H9 (cell line): ENCODE data around the gene SLC25A26. TPM values are rescaled to one million over a fixed set of nuclear protein-coding genes. Genes with fewer than 3 reads are reported as not detected.

Source experiments
- DNase-seq: peaks from one replicate; pipeline ENCODE4 v3.0.0-alpha.2; 2017
- H2AFZ ChIP-seq: one replicate; pipeline ENCODE4 v1.6.1; 2013; ENCODE audit warnings: mild to moderate bottlenecking, low read length, control low read depth, moderate library complexity
- H2AK5ac ChIP-seq: 2 replicates; pipeline ENCODE4 v1.6.1; 2013; ENCODE audit warnings: low read length, control low read depth, mixed read lengths; ENCODE audit not compliant: insufficient read length
- H2BK120ac ChIP-seq: one replicate; pipeline ENCODE4 v1.6.1; 2013; ENCODE audit warnings: low read depth, mild to moderate bottlenecking, low read length, control low read depth, inconsistent platforms; ENCODE audit not compliant: poor library complexity, severe bottlenecking
- H2BK12ac ChIP-seq: 2 replicates; pipeline ENCODE4 v1.6.1; 2013; ENCODE audit warnings: low read length, control low read depth, mixed read lengths, low read depth; ENCODE audit not compliant: insufficient read length
- H2BK15ac ChIP-seq: 2 replicates; pipeline ENCODE4 v1.6.1; 2013; ENCODE audit warnings: low read depth, low read length, control low read depth
- H2BK20ac ChIP-seq: one replicate; pipeline ENCODE4 v1.6.1; 2013; ENCODE audit warnings: low read depth, mild to moderate bottlenecking, low read length, control low read depth, inconsistent platforms; ENCODE audit not compliant: poor library complexity, severe bottlenecking
- H2BK5ac ChIP-seq: 2 replicates; pipeline ENCODE4 v1.6.1; 2013; ENCODE audit warnings: low read length, control low read depth, mixed read lengths; ENCODE audit not compliant: insufficient read length
- H3K14ac ChIP-seq: 2 replicates; pipeline ENCODE4 v1.6.1; 2013; ENCODE audit warnings: low read length, control low read depth; ENCODE audit not compliant: insufficient read depth
- H3K18ac ChIP-seq: 2 replicates; pipeline ENCODE4 v1.6.1; 2013; ENCODE audit warnings: low read depth, mild to moderate bottlenecking, mixed read lengths, low read length, control low read depth; ENCODE audit not compliant: insufficient read length
- H3K23ac ChIP-seq: 2 replicates; pipeline ENCODE4 v1.6.1; 2013; ENCODE audit warnings: low read length, control low read depth, mixed read lengths, low read depth; ENCODE audit not compliant: insufficient read length
- H3K23me2 ChIP-seq: 2 replicates; pipeline ENCODE4 v1.6.1; 2013; ENCODE audit warnings: low read depth, mild to moderate bottlenecking, mixed read lengths, low read length, control low read depth; ENCODE audit not compliant: insufficient read length, poor library complexity, severe bottlenecking
- H3K27ac ChIP-seq: 2 replicates; pipeline ENCODE4 v1.5.1; 2013; ENCODE audit warnings: low read length, control low read depth, mixed read lengths, low read depth; ENCODE audit not compliant: insufficient read length
- H3K27me3 ChIP-seq: 2 replicates; pipeline ENCODE4 v1.6.1; 2013; ENCODE audit warnings: low read length, control low read depth, inconsistent platforms; ENCODE audit not compliant: insufficient read depth
- H3K4ac ChIP-seq: 2 replicates; pipeline ENCODE4 v1.6.1; 2013; ENCODE audit warnings: low read depth, mild to moderate bottlenecking, control low read depth, inconsistent platforms, low read length, moderate library complexity
- H3K4me1 ChIP-seq: 2 replicates; pipeline ENCODE4 v1.6.1; 2013; ENCODE audit warnings: low read length, control low read depth, inconsistent platforms; ENCODE audit not compliant: insufficient read depth
- H3K4me2 ChIP-seq: 2 replicates; pipeline ENCODE4 v1.6.1; 2013; ENCODE audit warnings: low read length, control low read depth, mixed read lengths; ENCODE audit not compliant: insufficient read length, insufficient read depth
- H3K56ac ChIP-seq: 2 replicates; pipeline ENCODE4 v1.6.1; 2013; ENCODE audit warnings: low read depth, mild to moderate bottlenecking, mixed read lengths, low read length, control low read depth; ENCODE audit not compliant: insufficient read length
- H3K79me1 ChIP-seq: 2 replicates; pipeline ENCODE4 v1.6.1; 2013; ENCODE audit warnings: low read depth, mild to moderate bottlenecking, moderate library complexity, low read length, control low read depth, inconsistent platforms; ENCODE audit not compliant: insufficient read depth, poor library complexity, severe bottlenecking
- H3K79me2 ChIP-seq: 2 replicates; pipeline ENCODE4 v1.6.1; 2013; ENCODE audit warnings: low read length, control low read depth, inconsistent platforms; ENCODE audit not compliant: insufficient read depth
- H3K9ac ChIP-seq: 2 replicates; pipeline ENCODE4 v1.6.1; 2013; ENCODE audit warnings: low read length, control low read depth, mixed read lengths; ENCODE audit not compliant: insufficient read length; ENCODE audit errors: extremely low read depth
- H3K9me3 ChIP-seq: one replicate; pipeline ENCODE4 v1.6.1; 2013; ENCODE audit warnings: low read depth, low read length, inconsistent platforms; ENCODE audit not compliant: control insufficient read depth
- H3T11ph ChIP-seq: one replicate; pipeline ENCODE4 v1.6.1; 2013; ENCODE audit warnings: mild to moderate bottlenecking, low read length, control low read depth, inconsistent platforms
- H4K20me1 ChIP-seq: one replicate; pipeline ENCODE4 v1.6.1; 2013; ENCODE audit not compliant: control insufficient read depth, insufficient read length, insufficient read depth
- H4K5ac ChIP-seq: 2 replicates; pipeline ENCODE4 v1.6.1; 2013; ENCODE audit warnings: low read depth, mild to moderate bottlenecking, mixed read lengths, low read length, control low read depth; ENCODE audit not compliant: insufficient read length
- H4K8ac ChIP-seq: replicated peaks from 2 replicates; pipeline ENCODE4 v1.6.1; 2013; ENCODE audit warnings: low read length, control low read depth, mixed read lengths, low read depth; ENCODE audit not compliant: insufficient read length
- H4K91ac ChIP-seq: 2 replicates; pipeline ENCODE4 v1.6.1; 2013; ENCODE audit warnings: low read depth, mild to moderate bottlenecking, moderate library complexity, mixed read lengths, low read length, control low read depth; ENCODE audit not compliant: insufficient read length
- H3K27ac Mint-ChIP-seq, 3 experiments: 2 replicates in 2 of 3; 3 replicates in 1 of 3; pipeline ENCODE4 v1.8.0; 2020 to 2021; ENCODE audit warnings: mixed read lengths in 3 of 3, mild to moderate bottlenecking in 1 of 3, moderate library complexity in 1 of 3
- H3K27me3 Mint-ChIP-seq: 2 replicates; pipeline ENCODE4 v1.8.0; 2021; ENCODE audit warnings: low read depth, mild to moderate bottlenecking, moderate library complexity, mixed read lengths
- H3K36me3 Mint-ChIP-seq, 3 experiments: 2 replicates in 2 of 3; 3 replicates in 1 of 3; pipeline ENCODE4 v1.8.0; 2020 to 2021; ENCODE audit warnings: low read depth in 3 of 3, mixed read lengths in 3 of 3; ENCODE audit not compliant: insufficient read depth in 1 of 3
- H3K4me1 Mint-ChIP-seq, 2 experiments: 2 replicates each; pipeline ENCODE4 v1.8.0; 2020; ENCODE audit warnings: mixed read lengths in 2 of 2
- H3K4me3 Mint-ChIP-seq, 2 experiments: 2 replicates in 1 of 2; 3 replicates in 1 of 2; pipeline ENCODE4 v1.8.0; 2020 to 2021; ENCODE audit warnings: mild to moderate bottlenecking in 2 of 2, mixed read lengths in 2 of 2, moderate library complexity in 1 of 2
- H3K9me3 Mint-ChIP-seq, 2 experiments: 2 replicates in 1 of 2; 3 replicates in 1 of 2; pipeline ENCODE4 v1.8.0; 2020; ENCODE audit warnings: mild to moderate bottlenecking in 2 of 2, mixed read lengths in 2 of 2, moderate library complexity in 1 of 2
- WGBS: extraction: QIAGEN DNeasy Blood & Tissue Kit; methylation state at CpG from one replicate; pipeline ENCODE4 v1.1.7; 2013; ENCODE audit warnings: missing lambda C conversion rate, low lambda C conversion rate, mixed read lengths; ENCODE audit not compliant: insufficient read length; ENCODE audit errors: extremely low coverage; 5-methylcytosine and 5-hydroxymethylcytosine counted together
- total RNA-seq: library from RNA; stranded (reverse); gene quantifications from 2 replicates; pipeline ENCODE4 v1.2.1, GENCODE V29; 2021
- TF ChIP-seq, protein P1 (sequence below): fragments of 200-600 bp; sonication (generic); conservative IDR thresholded peaks from 3 replicates; pipeline ENCODE4 v1.8.0; 2021; ENCODE audit warnings: antibody characterized with exemption, mild to moderate bottlenecking

Gene SLC25A26
- total RNA-seq, 1 experiment from 2014 or later: 30.2 TPM

DNA sequence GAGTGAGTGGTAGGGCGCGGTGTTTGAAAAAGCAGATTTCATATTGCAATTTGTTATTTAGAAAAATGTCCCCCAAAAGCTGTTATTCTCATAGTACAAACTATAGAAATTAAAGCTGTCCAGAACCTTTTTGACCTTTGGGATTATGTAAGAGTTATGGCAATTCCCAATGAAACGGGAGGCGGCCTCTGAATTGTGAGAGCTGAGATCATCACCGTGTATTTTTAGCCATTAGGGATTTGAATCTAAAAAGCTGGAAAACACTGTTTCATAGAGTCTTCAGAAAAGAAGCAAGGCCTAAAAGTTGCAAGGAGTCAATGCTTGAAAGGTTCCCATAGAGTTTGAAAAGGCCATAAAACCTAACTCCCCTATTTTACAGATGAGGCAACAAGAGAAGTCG, 38.6 kb upstream of the SLC25A26 start:
- peaks cover 4% of the 10 kb centered on the region for H3K27me3 Mint-ChIP-seq
- Histone ChIP-seq H2BK5ac (no peak overlapping the region), H3K4me1 (no peaks in the 10 kb centered on the region), H2BK15ac (no peak overlapping the region), H2AFZ (no peak overlapping the region), H4K8ac (no peak overlapping the region), H3K9me3 (no peaks in the 10 kb centered on the region), H3K27me3 (no peaks in the 10 kb centered on the region), H3T11ph (no peak overlapping the region), H3K27ac (no peak overlapping the region), H2BK12ac (no peak overlapping the region), H3K79me2 (no peaks in the 10 kb centered on the region), H3K56ac (no peak overlapping the region), H3K23me2 (no peaks in the 10 kb centered on the region), H4K5ac (no peak overlapping the region), H3K9ac (no peak overlapping the region), H4K20me1 (no peaks in the 10 kb centered on the region), H2BK120ac (no peak overlapping the region), H3K4ac (no peak overlapping the region), H3K4me2 (no peak overlapping the region), H4K91ac (no peak overlapping the region), H3K14ac (no peak overlapping the region), H3K23ac (no peak overlapping the region), H2AK5ac (no peak overlapping the region), H3K18ac (no peak overlapping the region), H2BK20ac (no peak overlapping the region), H3K79me1 (no peaks in the 10 kb centered on the region)
- H3K36me3 Mint-ChIP-seq: no peaks in the 10 kb centered on the region; a peak in 1 of 7 replicates
- H3K9me3 Mint-ChIP-seq: no peaks in the 10 kb centered on the region; a peak in 1 of 5 replicates
- 0 out of 4 replicates have a peak, but pooled peaks cover 0 to 2% of the 10 kb centered on the region in 2 experiments for H3K4me1 Mint-ChIP-seq
- H3K27ac Mint-ChIP-seq: no peak overlapping the region
- no peak for DNase-seq
- no peak overlapping the region for H3K4me3 Mint-ChIP-seq
- no CpG with 5 or more reads among the region's 6 CpGs for WGBS
- TF ChIP-seq, protein P1, sequence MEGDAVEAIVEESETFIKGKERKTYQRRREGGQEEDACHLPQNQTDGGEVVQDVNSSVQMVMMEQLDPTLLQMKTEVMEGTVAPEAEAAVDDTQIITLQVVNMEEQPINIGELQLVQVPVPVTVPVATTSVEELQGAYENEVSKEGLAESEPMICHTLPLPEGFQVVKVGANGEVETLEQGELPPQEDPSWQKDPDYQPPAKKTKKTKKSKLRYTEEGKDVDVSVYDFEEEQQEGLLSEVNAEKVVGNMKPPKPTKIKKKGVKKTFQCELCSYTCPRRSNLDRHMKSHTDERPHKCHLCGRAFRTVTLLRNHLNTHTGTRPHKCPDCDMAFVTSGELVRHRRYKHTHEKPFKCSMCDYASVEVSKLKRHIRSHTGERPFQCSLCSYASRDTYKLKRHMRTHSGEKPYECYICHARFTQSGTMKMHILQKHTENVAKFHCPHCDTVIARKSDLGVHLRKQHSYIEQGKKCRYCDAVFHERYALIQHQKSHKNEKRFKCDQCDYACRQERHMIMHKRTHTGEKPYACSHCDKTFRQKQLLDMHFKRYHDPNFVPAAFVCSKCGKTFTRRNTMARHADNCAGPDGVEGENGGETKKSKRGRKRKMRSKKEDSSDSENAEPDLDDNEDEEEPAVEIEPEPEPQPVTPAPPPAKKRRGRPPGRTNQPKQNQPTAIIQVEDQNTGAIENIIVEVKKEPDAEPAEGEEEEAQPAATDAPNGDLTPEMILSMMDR: no peak
